Measurements from ENCODE around the gene SOHLH2.

SOHLH2 gene

DNA sequence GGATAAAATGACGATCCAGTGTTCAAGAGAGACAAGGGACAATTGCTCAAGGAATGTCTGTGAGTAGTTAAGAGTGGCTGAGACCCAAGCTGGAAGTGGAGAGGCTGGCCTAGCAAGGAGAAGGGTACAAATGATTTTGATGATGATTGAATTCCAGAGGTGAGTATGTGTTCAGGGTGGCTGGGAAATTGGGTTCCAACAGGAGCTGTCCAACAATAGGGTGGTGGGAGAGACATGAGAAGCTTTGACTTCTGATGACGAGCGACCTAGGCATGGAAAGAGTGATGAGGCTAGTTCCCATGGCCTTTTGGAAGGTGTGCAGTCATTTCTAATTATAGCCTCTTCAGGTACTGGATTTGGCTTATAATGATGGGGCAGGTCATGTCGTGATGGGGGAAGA is 54.1 kb downstream of the SOHLH2 start:
- no peaks in the 10 kb centered on the region for H3F3A ChIP-seq (ENCODE audit: insufficient read depth, low read length)
- no peaks in the 10 kb centered on the region for H3K79me2 ChIP-seq (ENCODE audit: insufficient read depth, low read length)
- H3K27ac ChIP-seq (ENCODE audit: low read depth, low read length, poor library complexity, severe bottlenecking): no peak overlapping the region
- H3K36me3 ChIP-seq (ENCODE audit: insufficient read depth, low read length): no peaks in the 10 kb centered on the region
- H3K9me2 ChIP-seq (ENCODE audit: low read depth, low read length): no peaks in the 10 kb centered on the region
- no peaks in the 10 kb centered on the region for H3K27me3 ChIP-seq (ENCODE audit: insufficient read depth, low read length)
- H2AFZ ChIP-seq (ENCODE audit: low read length): no peak overlapping the region
- no peak overlapping the region for H3K4me3 ChIP-seq (ENCODE audit: low read depth, low read length, poor library complexity, severe bottlenecking)
- H3K9me3 ChIP-seq (ENCODE audit: low read length): no peaks in the 10 kb centered on the region
- TF ChIP-seq, protein P1, sequence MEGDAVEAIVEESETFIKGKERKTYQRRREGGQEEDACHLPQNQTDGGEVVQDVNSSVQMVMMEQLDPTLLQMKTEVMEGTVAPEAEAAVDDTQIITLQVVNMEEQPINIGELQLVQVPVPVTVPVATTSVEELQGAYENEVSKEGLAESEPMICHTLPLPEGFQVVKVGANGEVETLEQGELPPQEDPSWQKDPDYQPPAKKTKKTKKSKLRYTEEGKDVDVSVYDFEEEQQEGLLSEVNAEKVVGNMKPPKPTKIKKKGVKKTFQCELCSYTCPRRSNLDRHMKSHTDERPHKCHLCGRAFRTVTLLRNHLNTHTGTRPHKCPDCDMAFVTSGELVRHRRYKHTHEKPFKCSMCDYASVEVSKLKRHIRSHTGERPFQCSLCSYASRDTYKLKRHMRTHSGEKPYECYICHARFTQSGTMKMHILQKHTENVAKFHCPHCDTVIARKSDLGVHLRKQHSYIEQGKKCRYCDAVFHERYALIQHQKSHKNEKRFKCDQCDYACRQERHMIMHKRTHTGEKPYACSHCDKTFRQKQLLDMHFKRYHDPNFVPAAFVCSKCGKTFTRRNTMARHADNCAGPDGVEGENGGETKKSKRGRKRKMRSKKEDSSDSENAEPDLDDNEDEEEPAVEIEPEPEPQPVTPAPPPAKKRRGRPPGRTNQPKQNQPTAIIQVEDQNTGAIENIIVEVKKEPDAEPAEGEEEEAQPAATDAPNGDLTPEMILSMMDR (IDR thresholded peaks at IDR 0.05; ENCODE audit: low read length): no peak
- TF ChIP-seq EZH2 (IDR thresholded peaks at IDR 0.05; ENCODE audit: borderline replicate concordance, low read length): no peak
- H3K9ac ChIP-seq (ENCODE audit: low read length): no peak overlapping the region
- no peaks in the 10 kb centered on the region for H3K4me1 ChIP-seq (ENCODE audit: insufficient read depth, low read length, severe bottlenecking)
- H4K20me1 ChIP-seq (ENCODE audit: insufficient read depth, low read length): no peaks in the 10 kb centered on the region
- H3K4me2 ChIP-seq (ENCODE audit: low read length): no peak overlapping the region

DNA sequence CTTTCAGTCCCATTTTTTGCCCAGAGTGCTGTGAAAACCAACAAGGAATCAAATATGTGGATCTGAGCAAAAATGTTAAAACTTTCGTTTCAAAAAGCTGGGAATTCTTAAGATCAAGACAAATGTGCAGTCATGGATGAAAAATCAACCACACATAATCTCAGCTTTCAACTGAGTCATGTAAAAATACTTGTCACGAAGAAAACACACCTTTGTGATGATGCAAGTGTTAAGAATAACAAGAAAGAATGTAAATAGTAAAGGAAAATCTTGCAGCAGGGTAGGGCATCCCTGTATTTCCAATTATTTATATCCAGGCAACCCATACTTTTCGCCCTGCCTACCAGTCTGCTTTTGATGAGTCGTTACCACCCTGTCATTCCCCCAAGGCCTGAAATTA is 55.7 kb downstream of the SOHLH2 start:
- Histone ChIP-seq H3K36me3 (ENCODE audit: insufficient read depth, low read length) (no peaks in the 10 kb centered on the region), H2AFZ (ENCODE audit: low read length) (no peak overlapping the region), H3K9me2 (ENCODE audit: low read depth, low read length) (no peaks in the 10 kb centered on the region), H3K27me3 (ENCODE audit: insufficient read depth, low read length) (no peaks in the 10 kb centered on the region), H3K4me1 (ENCODE audit: insufficient read depth, low read length, severe bottlenecking) (no peaks in the 10 kb centered on the region), H3K4me2 (ENCODE audit: low read length) (no peak overlapping the region), H4K20me1 (ENCODE audit: insufficient read depth, low read length) (no peaks in the 10 kb centered on the region), H3K79me2 (ENCODE audit: insufficient read depth, low read length) (no peaks in the 10 kb centered on the region), H3K9ac (ENCODE audit: low read length) (no peak overlapping the region), H3F3A (ENCODE audit: insufficient read depth, low read length) (no peaks in the 10 kb centered on the region), H3K4me3 (ENCODE audit: low read depth, low read length, poor library complexity, severe bottlenecking) (no peak overlapping the region), H3K9me3 (ENCODE audit: low read length) (no peaks in the 10 kb centered on the region), H3K27ac (ENCODE audit: low read depth, low read length, poor library complexity, severe bottlenecking) (no peak overlapping the region)
- no peak for TF ChIP-seq EZH2 (IDR thresholded peaks at IDR 0.05; ENCODE audit: borderline replicate concordance, low read length)
- TF ChIP-seq, protein P1 (IDR thresholded peaks at IDR 0.05; ENCODE audit: low read length): no peak

DNA sequence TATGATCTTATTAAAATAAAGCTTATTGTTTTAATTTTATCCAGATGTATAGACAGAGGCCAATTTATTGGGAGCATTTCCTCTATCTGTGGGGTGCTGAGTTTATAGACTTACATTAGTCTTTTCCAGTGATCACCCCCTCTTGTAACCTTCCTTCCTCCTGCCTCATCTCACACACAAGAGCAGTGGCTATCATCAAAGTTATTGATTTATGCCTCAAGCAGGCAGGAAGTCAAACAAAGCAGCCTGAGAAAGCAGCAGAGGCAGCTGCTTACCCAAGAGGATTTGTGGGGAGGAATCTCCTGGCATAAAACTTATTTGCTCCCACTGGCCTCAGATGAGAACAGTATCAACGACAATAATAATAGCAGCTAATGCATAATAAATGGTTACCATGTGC is 56.9 kb downstream of the SOHLH2 start:
- H3K36me3 ChIP-seq (ENCODE audit: insufficient read depth, low read length): no peaks in the 10 kb centered on the region
- no peak overlapping the region for H3K4me2 ChIP-seq (ENCODE audit: low read length)
- no peak overlapping the region for H3K27ac ChIP-seq (ENCODE audit: low read depth, low read length, poor library complexity, severe bottlenecking)
- H3K9ac ChIP-seq (ENCODE audit: low read length): no peak overlapping the region
- H3K9me2 ChIP-seq (ENCODE audit: low read depth, low read length): no peaks in the 10 kb centered on the region
- no peak overlapping the region for H3K4me3 ChIP-seq (ENCODE audit: low read depth, low read length, poor library complexity, severe bottlenecking)
- no peaks in the 10 kb centered on the region for H3K27me3 ChIP-seq (ENCODE audit: insufficient read depth, low read length)
- no peaks in the 10 kb centered on the region for H3K4me1 ChIP-seq (ENCODE audit: insufficient read depth, low read length, severe bottlenecking)
- TF ChIP-seq EZH2 (IDR thresholded peaks at IDR 0.05; ENCODE audit: borderline replicate concordance, low read length): no peak
- TF ChIP-seq, protein P1 (IDR thresholded peaks at IDR 0.05; ENCODE audit: low read length): no peak
- no peak overlapping the region for H2AFZ ChIP-seq (ENCODE audit: low read length)
- H3K79me2 ChIP-seq (ENCODE audit: insufficient read depth, low read length): no peaks in the 10 kb centered on the region
- no peaks in the 10 kb centered on the region for H3F3A ChIP-seq (ENCODE audit: insufficient read depth, low read length)
- H3K9me3 ChIP-seq (ENCODE audit: low read length): no peaks in the 10 kb centered on the region
- no peaks in the 10 kb centered on the region for H4K20me1 ChIP-seq (ENCODE audit: insufficient read depth, low read length)
